CD4-positive, alpha-beta T cell (primary cell): ENCODE data around the gene IL1RL2. TPM values are rescaled to one million over a fixed set of nuclear protein-coding genes. Genes with fewer than 3 reads are reported as not detected.

ENCODE experiments used
- ATAC-seq: fragments of 200-7000 bp; cut with Tn5 transposase; one replicate; pipeline ENCODE4 v1.10.0; 2022; ENCODE audit warnings: mild to moderate bottlenecking; ENCODE audit not compliant: poor library complexity
- CTCF ChIA-PET: fragments of 350-600 bp; sonication (Branson Sonifier 250); formaldehyde crosslinking; loops from one replicate; lab custom pipeline; 2021; ENCODE audit warnings: antibody characterized with exemption, inconsistent platforms; lab: Charles Lee
- POLR2A ChIA-PET: fragments of 350-600 bp; sonication (Branson Sonifier 250); formaldehyde crosslinking; loops from one replicate; lab custom pipeline; 2021; ENCODE audit warnings: antibody characterized with exemption, inconsistent platforms; lab: Charles Lee
- DNase-seq, 14 experiments: peaks; one replicate each; pipeline ENCODE4 v3.0.0-alpha.2; 2013 to 2020; ENCODE audit warnings: mixed read lengths in 2 of 14
- H3K27ac ChIP-seq, 2 donors: one replicate each; pipeline versions ENCODE4 v1.5.1 to v1.7.0; 2013; ENCODE audit warnings: low read length in 2 of 2, low read depth in 1 of 2, mild to moderate bottlenecking in 1 of 2
- H3K27me3 ChIP-seq, 2 experiments: 1 replicate in 1 of 2; 2 replicates in 1 of 2; pipeline versions ENCODE4 v1.6.1 to v1.7.0; 2013; ENCODE audit warnings: low read length in 2 of 2, control low read depth in 1 of 2, mild to moderate bottlenecking in 1 of 2, moderate library complexity in 1 of 2; ENCODE audit not compliant: insufficient read depth in 2 of 2, control insufficient read depth in 1 of 2
- H3K36me3 ChIP-seq: one replicate; pipeline ENCODE4 v1.6.1; 2013; ENCODE audit warnings: low read length, control low read depth; ENCODE audit not compliant: insufficient read depth
- H3K4me1 ChIP-seq: one replicate; pipeline ENCODE4 v1.6.1; 2013; ENCODE audit warnings: low read length, control low read depth; ENCODE audit not compliant: insufficient read depth
- H3K4me3 ChIP-seq: one replicate; pipeline ENCODE4 v1.5.1; 2013; ENCODE audit warnings: mild to moderate bottlenecking, low read length, moderate library complexity
- H3K9me3 ChIP-seq, 2 experiments: 1 replicate in 1 of 2; 2 replicates in 1 of 2; pipeline versions ENCODE4 v1.6.1 to v1.7.0; 2013; ENCODE audit warnings: low read length in 2 of 2, mild to moderate bottlenecking in 2 of 2, control low read depth in 1 of 2, moderate library complexity in 1 of 2; ENCODE audit not compliant: control insufficient read depth in 1 of 2, insufficient read depth in 1 of 2
- H3K27ac Mint-ChIP-seq: one replicate; pipeline ENCODE4 v1.8.0; 2020; ENCODE audit warnings: mixed read lengths
- H3K27me3 Mint-ChIP-seq: one replicate; pipeline ENCODE4 v1.8.0; 2021; ENCODE audit warnings: mixed read lengths
- H3K36me3 Mint-ChIP-seq: one replicate; pipeline ENCODE4 v1.8.0; 2021; ENCODE audit warnings: low read depth, mixed read lengths
- H3K4me1 Mint-ChIP-seq: one replicate; pipeline ENCODE4 v1.8.0; 2021; ENCODE audit warnings: low read depth, mixed read lengths
- H3K4me3 Mint-ChIP-seq: one replicate; pipeline ENCODE4 v1.8.0; 2020; ENCODE audit warnings: mild to moderate bottlenecking, mixed read lengths
- H3K9me3 Mint-ChIP-seq: one replicate; pipeline ENCODE4 v1.8.0; 2020; ENCODE audit warnings: mixed read lengths
- CTCF ChIP-seq: fragments of 200-600 bp; IDR thresholded peaks from one replicate; pipeline ENCODE4 v1.8.0; 2022; ENCODE audit warnings: antibody characterized with exemption, mild to moderate bottlenecking
- intact Hi-C, 2 experiments: fragments of 100-400 bp; cut with DNase I in 1 of 2; cut with micrococcal nuclease in 1 of 2; formaldehyde crosslinking; loops; one replicate each; pipeline versions ENCODE4 v1.15.1 to v1.9.0; 2023 to 2025; cut with DNase I, micrococcal nuclease
- total RNA-seq, 174 experiments: library from RNA in 2 of 174; stranded (reverse) in 2 of 174; gene quantifications; one replicate each; pipeline ENCODE4 v1.2.3 and lab custom pipeline; 2021 to 2026

The IL1RL2 gene
- total RNA-seq, 2 experiments from 2014 or later: not detected

GRCh38 chr2:102279391-102279735 is 92.5 kb downstream of the IL1RL2 start:
- Mint-ChIP-seq H3K9me3 (peaks cover 2% of the 10 kb centered on the region), H3K27me3 (no peaks in the 10 kb centered on the region), H3K4me3 (no peak overlapping the region), H3K27ac (no peak overlapping the region), H3K36me3 (no peaks in the 10 kb centered on the region), H3K4me1 (peaks cover 9% of the 10 kb centered on the region)
- H3K27ac ChIP-seq: no peak overlapping the region
- ChIA-PET CTCF (no interaction called here), POLR2A (no interaction called here)
- H3K9me3 ChIP-seq: no peaks in the 10 kb centered on the region
- H3K36me3 ChIP-seq: no peaks in the 10 kb centered on the region
- intact Hi-C loops: no loop called here
- DNase-seq (no peak), ATAC-seq (no peak)
- H3K4me3 ChIP-seq: no peak overlapping the region
- H3K27me3 ChIP-seq: no peaks in the 10 kb centered on the region
- H3K4me1 ChIP-seq: peaks cover 10% of the 10 kb centered on the region
- no peak for TF ChIP-seq CTCF

- peaks cover 1% of the 10 kb centered on the region for H3K4me1 Mint-ChIP-seq
- no peak for DNase-seq
- no peak for ATAC-seq
Measured at GRCh38 chr2:102282678-102283091, 95.9 kb downstream of the IL1RL2 start.

GRCh38 chr2:102283996-102284395 is 97.2 kb downstream of the IL1RL2 start:
- intact Hi-C loops: no loop called here
- Mint-ChIP-seq H3K36me3 (no peaks in the 10 kb centered on the region), H3K27me3 (no peaks in the 10 kb centered on the region), H3K4me3 (no peak overlapping the region), H3K27ac (no peak overlapping the region), H3K4me1 (no peaks in the 10 kb centered on the region), H3K9me3 (no peaks in the 10 kb centered on the region)
- Histone ChIP-seq H3K27me3 (no peaks in the 10 kb centered on the region), H3K4me1 (no peaks in the 10 kb centered on the region), H3K36me3 (no peaks in the 10 kb centered on the region), H3K27ac (no peak overlapping the region), H3K9me3 (no peaks in the 10 kb centered on the region), H3K4me3 (no peak overlapping the region)
- no peak for TF ChIP-seq CTCF
- ChIA-PET CTCF (no interaction called here), POLR2A (no interaction called here)
- DNase-seq: no peak
- no peak for ATAC-seq

More at GRCh38 chr2:102282678-102283091, 95.9 kb downstream of the IL1RL2 start:
- POLR2A ChIA-PET: no interaction called here
- CTCF ChIA-PET: no interaction called here
- Mint-ChIP-seq H3K4me3 (no peak overlapping the region), H3K9me3 (no peaks in the 10 kb centered on the region), H3K36me3 (no peaks in the 10 kb centered on the region), H3K27me3 (no peaks in the 10 kb centered on the region), H3K27ac (no peak overlapping the region)
- no peak overlapping the region for H3K27ac ChIP-seq
- H3K4me3 ChIP-seq: no peak overlapping the region
- intact Hi-C loops: no loop called here
- no peak for TF ChIP-seq CTCF
- H3K4me1 ChIP-seq: no peaks in the 10 kb centered on the region
- no peaks in the 10 kb centered on the region for H3K36me3 ChIP-seq
- no peaks in the 10 kb centered on the region for H3K27me3 ChIP-seq
- H3K9me3 ChIP-seq: no peaks in the 10 kb centered on the region
